HL-60 (cell line): ENCODE measurements around the gene NSUN2.

ENCODE experiments used
- GABPA ChIP-seq: IDR thresholded peaks from 2 replicates; pipeline ENCODE4 v1.6.1; 2012; ENCODE audit warnings: low read depth
- POLR2AphosphoS5 ChIP-seq: IDR thresholded peaks from 2 replicates; pipeline ENCODE4 v1.6.1; 2012; ENCODE audit warnings: low read depth
- REST ChIP-seq: IDR thresholded peaks from 2 replicates; pipeline ENCODE4 v1.6.1; 2012; ENCODE audit warnings: low read depth; ENCODE audit not compliant: insufficient replicate concordance
- TF ChIP-seq, protein P1 (sequence below): IDR thresholded peaks from one replicate; pipeline ENCODE4 v1.5.1; 2011; ENCODE audit warnings: low read length, control low read depth, inconsistent platforms; ENCODE audit not compliant: insufficient read depth

- TF ChIP-seq, protein P1, sequence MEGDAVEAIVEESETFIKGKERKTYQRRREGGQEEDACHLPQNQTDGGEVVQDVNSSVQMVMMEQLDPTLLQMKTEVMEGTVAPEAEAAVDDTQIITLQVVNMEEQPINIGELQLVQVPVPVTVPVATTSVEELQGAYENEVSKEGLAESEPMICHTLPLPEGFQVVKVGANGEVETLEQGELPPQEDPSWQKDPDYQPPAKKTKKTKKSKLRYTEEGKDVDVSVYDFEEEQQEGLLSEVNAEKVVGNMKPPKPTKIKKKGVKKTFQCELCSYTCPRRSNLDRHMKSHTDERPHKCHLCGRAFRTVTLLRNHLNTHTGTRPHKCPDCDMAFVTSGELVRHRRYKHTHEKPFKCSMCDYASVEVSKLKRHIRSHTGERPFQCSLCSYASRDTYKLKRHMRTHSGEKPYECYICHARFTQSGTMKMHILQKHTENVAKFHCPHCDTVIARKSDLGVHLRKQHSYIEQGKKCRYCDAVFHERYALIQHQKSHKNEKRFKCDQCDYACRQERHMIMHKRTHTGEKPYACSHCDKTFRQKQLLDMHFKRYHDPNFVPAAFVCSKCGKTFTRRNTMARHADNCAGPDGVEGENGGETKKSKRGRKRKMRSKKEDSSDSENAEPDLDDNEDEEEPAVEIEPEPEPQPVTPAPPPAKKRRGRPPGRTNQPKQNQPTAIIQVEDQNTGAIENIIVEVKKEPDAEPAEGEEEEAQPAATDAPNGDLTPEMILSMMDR, result no peak
- no peak for TF ChIP-seq POLR2AphosphoS5
- no peak for TF ChIP-seq GABPA
- no peak for TF ChIP-seq REST
Measured at GRCh38 chr5:6615034-6615815, 17.6 kb downstream of the NSUN2 start.
